SK-N-SH (cell line): Measurements from ENCODE around the gene BZW2.

ENCODE experiments used
- EP300 ChIP-seq, 2 experiments: IDR thresholded peaks; 2 replicates each; pipeline versions ENCODE4 v1.4.0 to v1.6.1; 2012; ENCODE audit warnings: borderline replicate concordance in 1 of 2, low read depth in 1 of 2, low read length in 1 of 2
- GABPA ChIP-seq: IDR thresholded peaks from 2 replicates; pipeline ENCODE4 v1.4.0; 2012; ENCODE audit warnings: low read depth, mild to moderate bottlenecking
- NFIC ChIP-seq: IDR thresholded peaks from 2 replicates; pipeline ENCODE4 v1.4.0; 2012; ENCODE audit warnings: borderline replicate concordance
- RAD21 ChIP-seq: IDR thresholded peaks from 2 replicates; pipeline ENCODE4 v1.6.1; 2012; ENCODE audit warnings: mild to moderate bottlenecking, low read length
- SIN3A ChIP-seq: IDR thresholded peaks from 2 replicates; pipeline ENCODE4 v1.6.1; 2012; ENCODE audit warnings: low read depth, mild to moderate bottlenecking, low read length, moderate library complexity, borderline replicate concordance
- TF ChIP-seq, protein P1 (sequence below): fragments of 200-600 bp; sonication (generic); IDR thresholded peaks from 2 replicates; pipeline ENCODE4 v1.6.1; 2017; ENCODE audit warnings: antibody characterized with exemption, mild to moderate bottlenecking, moderate library complexity
- TF ChIP-seq, protein P2 (sequence below): IDR thresholded peaks from 2 replicates; pipeline ENCODE4 v1.6.1; 2012; ENCODE audit warnings: mild to moderate bottlenecking, low read depth, low read length, moderate library complexity
- TF ChIP-seq, protein P3 (sequence below): fragments of 150-350 bp; IDR thresholded peaks from 2 replicates; pipeline ENCODE4 v1.6.1; 2016; ENCODE audit warnings: mild to moderate bottlenecking, low read depth, low read length

DNA sequence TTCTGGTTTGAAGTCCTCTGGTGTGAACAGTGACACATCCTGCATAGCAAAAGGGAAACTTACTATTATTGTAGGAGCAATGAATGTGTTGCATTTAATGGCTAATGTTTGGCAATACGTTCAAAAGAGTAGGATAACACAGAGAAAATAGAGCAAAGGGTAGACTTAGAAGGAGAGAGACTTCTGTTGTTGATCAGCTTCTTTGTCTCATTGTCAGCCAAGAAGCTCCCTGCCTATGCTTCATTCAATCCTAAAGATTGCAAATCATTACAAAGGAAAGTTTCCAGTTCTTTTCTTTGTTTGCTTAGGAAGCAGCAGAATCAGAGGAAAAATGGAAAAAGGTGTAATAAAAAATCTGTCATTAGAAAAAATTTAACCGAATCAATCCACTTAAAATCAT is 99.7 kb downstream of the BZW2 start:
- no peak for TF ChIP-seq GABPA
- TF ChIP-seq, protein P1, sequence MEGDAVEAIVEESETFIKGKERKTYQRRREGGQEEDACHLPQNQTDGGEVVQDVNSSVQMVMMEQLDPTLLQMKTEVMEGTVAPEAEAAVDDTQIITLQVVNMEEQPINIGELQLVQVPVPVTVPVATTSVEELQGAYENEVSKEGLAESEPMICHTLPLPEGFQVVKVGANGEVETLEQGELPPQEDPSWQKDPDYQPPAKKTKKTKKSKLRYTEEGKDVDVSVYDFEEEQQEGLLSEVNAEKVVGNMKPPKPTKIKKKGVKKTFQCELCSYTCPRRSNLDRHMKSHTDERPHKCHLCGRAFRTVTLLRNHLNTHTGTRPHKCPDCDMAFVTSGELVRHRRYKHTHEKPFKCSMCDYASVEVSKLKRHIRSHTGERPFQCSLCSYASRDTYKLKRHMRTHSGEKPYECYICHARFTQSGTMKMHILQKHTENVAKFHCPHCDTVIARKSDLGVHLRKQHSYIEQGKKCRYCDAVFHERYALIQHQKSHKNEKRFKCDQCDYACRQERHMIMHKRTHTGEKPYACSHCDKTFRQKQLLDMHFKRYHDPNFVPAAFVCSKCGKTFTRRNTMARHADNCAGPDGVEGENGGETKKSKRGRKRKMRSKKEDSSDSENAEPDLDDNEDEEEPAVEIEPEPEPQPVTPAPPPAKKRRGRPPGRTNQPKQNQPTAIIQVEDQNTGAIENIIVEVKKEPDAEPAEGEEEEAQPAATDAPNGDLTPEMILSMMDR: no peak
- no peak for TF ChIP-seq RAD21
- TF ChIP-seq, protein P2, sequence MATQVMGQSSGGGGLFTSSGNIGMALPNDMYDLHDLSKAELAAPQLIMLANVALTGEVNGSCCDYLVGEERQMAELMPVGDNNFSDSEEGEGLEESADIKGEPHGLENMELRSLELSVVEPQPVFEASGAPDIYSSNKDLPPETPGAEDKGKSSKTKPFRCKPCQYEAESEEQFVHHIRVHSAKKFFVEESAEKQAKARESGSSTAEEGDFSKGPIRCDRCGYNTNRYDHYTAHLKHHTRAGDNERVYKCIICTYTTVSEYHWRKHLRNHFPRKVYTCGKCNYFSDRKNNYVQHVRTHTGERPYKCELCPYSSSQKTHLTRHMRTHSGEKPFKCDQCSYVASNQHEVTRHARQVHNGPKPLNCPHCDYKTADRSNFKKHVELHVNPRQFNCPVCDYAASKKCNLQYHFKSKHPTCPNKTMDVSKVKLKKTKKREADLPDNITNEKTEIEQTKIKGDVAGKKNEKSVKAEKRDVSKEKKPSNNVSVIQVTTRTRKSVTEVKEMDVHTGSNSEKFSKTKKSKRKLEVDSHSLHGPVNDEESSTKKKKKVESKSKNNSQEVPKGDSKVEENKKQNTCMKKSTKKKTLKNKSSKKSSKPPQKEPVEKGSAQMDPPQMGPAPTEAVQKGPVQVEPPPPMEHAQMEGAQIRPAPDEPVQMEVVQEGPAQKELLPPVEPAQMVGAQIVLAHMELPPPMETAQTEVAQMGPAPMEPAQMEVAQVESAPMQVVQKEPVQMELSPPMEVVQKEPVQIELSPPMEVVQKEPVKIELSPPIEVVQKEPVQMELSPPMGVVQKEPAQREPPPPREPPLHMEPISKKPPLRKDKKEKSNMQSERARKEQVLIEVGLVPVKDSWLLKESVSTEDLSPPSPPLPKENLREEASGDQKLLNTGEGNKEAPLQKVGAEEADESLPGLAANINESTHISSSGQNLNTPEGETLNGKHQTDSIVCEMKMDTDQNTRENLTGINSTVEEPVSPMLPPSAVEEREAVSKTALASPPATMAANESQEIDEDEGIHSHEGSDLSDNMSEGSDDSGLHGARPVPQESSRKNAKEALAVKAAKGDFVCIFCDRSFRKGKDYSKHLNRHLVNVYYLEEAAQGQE: no peak
- no peak for TF ChIP-seq SIN3A
- TF ChIP-seq EP300 (IDR thresholded peaks at IDR 0.05; ENCODE audit: borderline replicate concordance in 1 of 2, low read depth in 1 of 2, low read length in 1 of 2): no peak
- TF ChIP-seq, protein P3, sequence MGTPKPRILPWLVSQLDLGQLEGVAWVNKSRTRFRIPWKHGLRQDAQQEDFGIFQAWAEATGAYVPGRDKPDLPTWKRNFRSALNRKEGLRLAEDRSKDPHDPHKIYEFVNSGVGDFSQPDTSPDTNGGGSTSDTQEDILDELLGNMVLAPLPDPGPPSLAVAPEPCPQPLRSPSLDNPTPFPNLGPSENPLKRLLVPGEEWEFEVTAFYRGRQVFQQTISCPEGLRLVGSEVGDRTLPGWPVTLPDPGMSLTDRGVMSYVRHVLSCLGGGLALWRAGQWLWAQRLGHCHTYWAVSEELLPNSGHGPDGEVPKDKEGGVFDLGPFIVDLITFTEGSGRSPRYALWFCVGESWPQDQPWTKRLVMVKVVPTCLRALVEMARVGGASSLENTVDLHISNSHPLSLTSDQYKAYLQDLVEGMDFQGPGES: no peak
- no peak for TF ChIP-seq NFIC
